SK-N-SH (cell line): ENCODE data around the gene SLITRK4. TPM values are rescaled to one million over a fixed set of nuclear protein-coding genes. Genes with fewer than 3 reads are reported as not detected.

ENCODE experiments used
- CTCF ChIA-PET: fragments of 300-600, 350-600 bp; formaldehyde crosslinking; extraction: SDS; loops from one replicate; lab custom pipeline; 2021; lab: Yijun Ruan, JAX
- POLR2A ChIA-PET: fragments of 350-600 bp; sonication (Branson Sonifier 250); formaldehyde crosslinking; extraction: SDS; loops from one replicate; lab custom pipeline; 2020; ENCODE audit warnings: antibody characterized with exemption, inconsistent platforms; lab: Yijun Ruan, JAX
- DNase-seq: peaks from one replicate; pipeline ENCODE4 v3.0.0; 2012
- H2AFZ ChIP-seq: fragments of 200-600 bp; sonication (generic); 2 replicates; pipeline ENCODE4 v1.8.1; 2016; ENCODE audit warnings: antibody characterized with exemption, mild to moderate bottlenecking, low read depth
- H3F3A ChIP-seq: fragments of 200-600 bp; sonication (generic); replicated peaks from 2 replicates; pipeline ENCODE3; 2016; ENCODE audit warnings: antibody characterized with exemption, mild to moderate bottlenecking; ENCODE audit not compliant: insufficient read depth
- H3K27ac ChIP-seq, 2 experiments: fragments of 200-500 bp in 1 of 2; fragments of 200-600 bp in 1 of 2; sonication (Bioruptor generic) in 1 of 2; sonication (generic), shearing (Covaris generic) in 1 of 2; 2 replicates each; pipeline versions ENCODE4 v1.5.1 to v1.6.1; 2014 to 2016; ENCODE audit warnings: low read depth in 2 of 2, inconsistent platforms in 1 of 2, low read length in 1 of 2, mild to moderate bottlenecking in 1 of 2, mixed read lengths in 1 of 2
- H3K27me3 ChIP-seq: fragments of 200-600 bp; sonication (generic), shearing (Covaris generic); 2 replicates; pipeline ENCODE4 v1.6.1; 2016; ENCODE audit warnings: mixed run types; ENCODE audit not compliant: insufficient read depth
- H3K36me3 ChIP-seq, 2 experiments: fragments of 200-500 bp in 1 of 2; fragments of 200-600 bp in 1 of 2; sonication (Bioruptor generic) in 1 of 2; sonication (generic) in 1 of 2; replicated peaks in 1 of 2; 2 replicates each; pipeline versions ENCODE3 to v1.5.1; 2014 to 2016; ENCODE audit warnings: low read length in 1 of 2, mild to moderate bottlenecking in 1 of 2; ENCODE audit not compliant: insufficient read depth in 2 of 2, control insufficient read depth in 1 of 2
- H3K4me1 ChIP-seq, 2 experiments: fragments of 200-500 bp in 1 of 2; fragments of 200-600 bp in 1 of 2; sonication (Bioruptor generic) in 1 of 2; sonication (generic), shearing (Covaris generic) in 1 of 2; 2 replicates each; pipeline versions ENCODE4 v1.5.1 to v1.6.1; 2014 to 2016; ENCODE audit warnings: low read depth in 1 of 2, low read length in 1 of 2, mixed run types in 1 of 2; ENCODE audit not compliant: insufficient read depth in 2 of 2, control insufficient read depth in 1 of 2
- H3K4me2 ChIP-seq: fragments of 200-600 bp; sonication (generic), shearing (Covaris generic); 2 replicates; pipeline ENCODE4 v1.6.1; 2017; ENCODE audit warnings: mixed run types
- H3K4me3 ChIP-seq, 2 experiments: fragments of 200-500 bp in 1 of 2; fragments of 200-600 bp in 1 of 2; sonication (Bioruptor generic) in 1 of 2; sonication (generic), shearing (Covaris generic) in 1 of 2; 2 replicates each; pipeline versions ENCODE4 v1.5.1 to v1.8.1; 2014 to 2016; ENCODE audit warnings: low read depth in 2 of 2, inconsistent platforms in 1 of 2, low read length in 1 of 2, mild to moderate bottlenecking in 1 of 2, mixed read lengths in 1 of 2, moderate library complexity in 1 of 2
- H3K79me2 ChIP-seq: fragments of 200-600 bp; sonication (generic); 2 replicates; pipeline ENCODE4 v1.8.1; 2017; ENCODE audit warnings: mild to moderate bottlenecking; ENCODE audit not compliant: insufficient read depth
- H3K9ac ChIP-seq: fragments of 200-600 bp; sonication (generic); 2 replicates; pipeline ENCODE4 v1.6.1; 2017; ENCODE audit warnings: mixed run types
- H3K9me2 ChIP-seq: fragments of 200-600 bp; sonication (generic); 2 replicates; pipeline ENCODE4 v1.6.1; 2017; ENCODE audit warnings: mixed run types
- H3K9me3 ChIP-seq: fragments of 200-600 bp; sonication (generic); 2 replicates; pipeline ENCODE4 v1.6.1; 2017; ENCODE audit warnings: mixed run types, mild to moderate bottlenecking, moderate library complexity
- H4K20me1 ChIP-seq: fragments of 200-600 bp; sonication (generic); 2 replicates; pipeline ENCODE4 v1.6.1; 2017; ENCODE audit warnings: mild to moderate bottlenecking, mixed run types; ENCODE audit not compliant: insufficient read depth
- CHD2 ChIP-seq: fragments of 150-350 bp; IDR thresholded peaks from 2 replicates; pipeline ENCODE4 v1.6.1; 2018; ENCODE audit warnings: low read length; ENCODE audit not compliant: partially characterized antibody
- TCF12 ChIP-seq: IDR thresholded peaks from 2 replicates; pipeline ENCODE4 v1.4.0; 2012
- TEAD4 ChIP-seq: IDR thresholded peaks from 2 replicates; pipeline ENCODE4 v1.4.0; 2012; ENCODE audit warnings: mild to moderate bottlenecking, borderline replicate concordance; ENCODE audit not compliant: insufficient read depth
- WGBS: methylation state at CpG from one replicate; pipeline ENCODE4 v1.1.6; 2017; ENCODE audit warnings: low lambda C conversion rate; 5-methylcytosine and 5-hydroxymethylcytosine counted together
- polyA plus RNA-seq, 3 experiments: library from polyadenylated mRNA; depleted of rRNA; stranded (reverse); fragments of >200 nt; gene quantifications; 2 replicates each; pipeline ENCODE4 v1.2.3, GENCODE V29; 2012

The SLITRK4 gene
- polyA plus RNA-seq, 1 of the 3 experiments (the other 2 are of a cell fraction) = not detected

GRCh38 chrX:143580266-143580665 lies 55.6 kb downstream of the SLITRK4 start:
- Histone ChIP-seq H3K36me3 (no peaks in the 10 kb centered on the region), H3K4me1 (no peaks in the 10 kb centered on the region), H2AFZ (no peak overlapping the region), H3K9ac (no peak overlapping the region), H4K20me1 (no peaks in the 10 kb centered on the region), H3K27me3 (no peaks in the 10 kb centered on the region), H3K9me2 (no peaks in the 10 kb centered on the region), H3K27ac (no peak overlapping the region), H3K4me3 (no peak overlapping the region), H3K4me2 (no peak overlapping the region), H3K79me2 (no peaks in the 10 kb centered on the region), H3F3A (no peaks in the 10 kb centered on the region), H3K9me3 (no peaks in the 10 kb centered on the region)
- 0% methylated on average over 2 of the region's 2 CpGs for WGBS
- ChIA-PET POLR2A (interaction anchor here (0.6 kb wide), 1 partner anchor 1534 kb away, joined by 3 read pairs; no protein-coding TSS in a partner anchor), CTCF (no interaction called here)
- DNase-seq = no peak
- TF ChIP-seq TCF12 (no peak), TEAD4 (no peak), CHD2 (no peak)

Other genes with a start within 250 kb of the SLITRK4 start
- not detected in 2 replicates for gene SPANXN3, start 118.6 kb downstream of the SLITRK4 start, polyA plus RNA-seq (2012; rRNA removed)
- gene SPANXN2, start 84.7 kb upstream of the SLITRK4 start, polyA plus RNA-seq (2012; rRNA removed) = not detected in 2 replicates
- not detected in 2 replicates for gene UBE2NL, start 248.0 kb upstream of the SLITRK4 start, polyA plus RNA-seq (2012; rRNA removed)